Kidney (tissue), 14 donors: ENCODE data around the gene NLGN1. TPM values are rescaled to one million over a fixed set of nuclear protein-coding genes. Genes with fewer than 3 reads are reported as not detected.

Experiments
- DNase-seq, 5 donors: peaks; one replicate each; pipeline ENCODE4 v3.0.0-alpha.2; 2013 to 2020
- FAIRE-seq: peaks from 2 replicates; lab custom pipeline; 2012; peaks lifted over from hg19 to GRCh38; lab: Jason Lieb, UNC
- H3K27ac ChIP-seq, 2 donors: one replicate each; pipeline ENCODE4 v1.7.0; 2013; ENCODE audit warnings: low read depth in 2 of 2, low read length in 2 of 2, inconsistent platforms in 1 of 2
- H3K27me3 ChIP-seq: one replicate; pipeline ENCODE4 v1.7.1; 2013; ENCODE audit warnings: low read length, inconsistent platforms; ENCODE audit not compliant: control insufficient read depth, insufficient read depth
- H3K36me3 ChIP-seq, 3 donors: one replicate each; pipeline versions ENCODE4 v1.7.0 to v1.7.1; 2013; ENCODE audit warnings: low read length in 3 of 3, control low read depth in 1 of 3, inconsistent platforms in 1 of 3; ENCODE audit not compliant: insufficient read depth in 3 of 3, control insufficient read depth in 2 of 3
- H3K4me1 ChIP-seq, 3 donors: one replicate each; pipeline versions ENCODE4 v1.7.0 to v1.7.1; 2013; ENCODE audit warnings: low read length in 3 of 3, inconsistent platforms in 1 of 3, low read depth in 1 of 3; ENCODE audit not compliant: control insufficient read depth in 2 of 3, insufficient read depth in 2 of 3
- H3K4me3 ChIP-seq, 3 donors: one replicate each; pipeline versions ENCODE4 v1.7.0 to v1.8.1; 2013; ENCODE audit warnings: low read length in 3 of 3, control low read depth in 1 of 3, inconsistent platforms in 1 of 3
- H3K9ac ChIP-seq, 3 donors: one replicate each; pipeline versions ENCODE4 v1.7.0 to v1.7.1; 2013; ENCODE audit warnings: low read length in 3 of 3, control low read depth in 1 of 3, inconsistent platforms in 1 of 3
- H3K9me3 ChIP-seq, 3 donors: one replicate each; pipeline versions ENCODE4 v1.7.0 to v1.7.1; 2013; ENCODE audit warnings: low read length in 3 of 3, control low read depth in 1 of 3, inconsistent platforms in 1 of 3; ENCODE audit not compliant: control insufficient read depth in 2 of 3, insufficient read depth in 1 of 3
- CTCF ChIP-seq: IDR thresholded peaks from 3 replicates; pipeline ENCODE4 v1.5.1; 2012; ENCODE audit warnings: mild to moderate bottlenecking, moderate library complexity, borderline replicate concordance; ENCODE audit not compliant: insufficient read depth; ENCODE audit errors: extremely low read depth
- intact Hi-C: fragments of 100-400 bp; cut with DNase I; formaldehyde crosslinking; loops from one replicate; pipeline ENCODE4 v1.11.1; 2022
- polyA plus RNA-seq: library from polyadenylated mRNA; stranded (reverse); fragments of 350-450 nt; fragmentation: Illumina TruSeq; extraction: RNeasy Lipid Tissue Mini Kit (QIAGEN cat#74804); gene quantifications from one replicate; pipeline ENCODE4 v1.2.3, GENCODE V29; 2014; ENCODE audit warnings: low read depth, low replicate concordance; ENCODE audit not compliant: insufficient read depth
- total RNA-seq: library from RNA; stranded (reverse); fragmentation: NEBNext Ultra II Directional; extraction: Animal tissue kit (Norgen Biotek cat#: 25700); gene quantifications from one replicate; pipeline ENCODE4 v1.2.1, GENCODE V29; 2021
- donor health status: control.
- donor health status: control.
- donor health status: control.
- donor health status: control.
- donor health status: control.
- donor health status: DM: yes; HTN: yes; CAD: no.
- donor health status: Normal renal cell carcinoma (clear cell type).

NLGN1 gene
- total and polyA plus RNA-seq, 2 donors from 2014 or later = 0.49 to 19.4 TPM

- H3K27me3 ChIP-seq = no peaks in the 10 kb centered on the region
- FAIRE-seq = no peak
- no peak overlapping the region for H3K27ac ChIP-seq
- H3K36me3 ChIP-seq = no peaks in the 10 kb centered on the region
- no peaks in the 10 kb centered on the region for H3K9me3 ChIP-seq
- DNase-seq = no peak
- no peak overlapping the region for H3K9ac ChIP-seq
- no peak overlapping the region for H3K4me3 ChIP-seq
- intact Hi-C loops = no loop called here
- no peak for TF ChIP-seq CTCF
- H3K4me1 ChIP-seq = peaks cover 0 to 4% (median 0%) of the 10 kb centered on the region in 3 donors
These were observed 5.8 kb downstream of the NLGN1 start for GRCh38 chr3:173403376-173403775.

- no peaks in the 10 kb centered on the region for H3K36me3 ChIP-seq
- no peaks in the 10 kb centered on the region for H3K4me1 ChIP-seq
- no peaks in the 10 kb centered on the region for H3K27me3 ChIP-seq
- no peak overlapping the region for H3K4me3 ChIP-seq
- TF ChIP-seq CTCF = no peak
- no peaks in the 10 kb centered on the region for H3K9me3 ChIP-seq
- DNase-seq = no peak
- intact Hi-C loops = no loop called here
- H3K27ac ChIP-seq = no peak overlapping the region
- no peak for FAIRE-seq
- H3K9ac ChIP-seq = no peak overlapping the region
These were observed 6.6 kb downstream of the NLGN1 start for GRCh38 chr3:173404156-173404555.

- Histone ChIP-seq H3K27me3 (no peaks in the 10 kb centered on the region), H3K9ac (no peak overlapping the region), H3K4me1 (peaks cover 0 to 2% (median 0%) of the 10 kb centered on the region in 3 donors), H3K9me3 (no peaks in the 10 kb centered on the region), H3K36me3 (no peaks in the 10 kb centered on the region), H3K4me3 (no peak overlapping the region), H3K27ac (no peak overlapping the region)
- DNase-seq (no peak), FAIRE-seq (no peak)
- intact Hi-C loops = no loop called here
- no peak for TF ChIP-seq CTCF
These were observed 12.9 kb downstream of the NLGN1 start for GRCh38 chr3:173410436-173410835.

- Histone ChIP-seq H3K4me1 (peaks cover 0 to 2% (median 0%) of the 10 kb centered on the region in 3 donors), H3K9me3 (no peaks in the 10 kb centered on the region), H3K27me3 (no peaks in the 10 kb centered on the region), H3K36me3 (no peaks in the 10 kb centered on the region), H3K4me3 (no peak overlapping the region), H3K9ac (no peak overlapping the region), H3K27ac (no peak overlapping the region)
- DNase-seq (no peak), FAIRE-seq (no peak)
- no peak for TF ChIP-seq CTCF
- intact Hi-C loops = no loop called here
These were observed 13.3 kb downstream of the NLGN1 start for GRCh38 chr3:173410849-173411248.
